PC-3 (cell line): Measurements from ENCODE around the gene IL23R.

Experiments
- EZH2 ChIP-seq: fragments of 300-600 bp; sonication (generic); IDR thresholded peaks from one replicate; pipeline ENCODE4 v1.6.1; 2017; ENCODE audit warnings: antibody characterized with exemption, mild to moderate bottlenecking, low read length; ENCODE audit not compliant: unreplicated experiment
- EZH2phosphoT487 ChIP-seq: fragments of 300-600 bp; sonication (generic); IDR thresholded peaks from 2 replicates; pipeline ENCODE4 v1.6.1; 2018; ENCODE audit warnings: mild to moderate bottlenecking, antibody characterized with exemption, low read length, borderline replicate concordance
- TF ChIP-seq, protein P1 (sequence below): fragments of 300-600 bp; sonication (generic); conservative IDR thresholded peaks from 2 replicates; pipeline ENCODE4 v1.5.1; 2017; ENCODE audit warnings: antibody characterized with exemption, low read depth, mild to moderate bottlenecking, low read length

DNA sequence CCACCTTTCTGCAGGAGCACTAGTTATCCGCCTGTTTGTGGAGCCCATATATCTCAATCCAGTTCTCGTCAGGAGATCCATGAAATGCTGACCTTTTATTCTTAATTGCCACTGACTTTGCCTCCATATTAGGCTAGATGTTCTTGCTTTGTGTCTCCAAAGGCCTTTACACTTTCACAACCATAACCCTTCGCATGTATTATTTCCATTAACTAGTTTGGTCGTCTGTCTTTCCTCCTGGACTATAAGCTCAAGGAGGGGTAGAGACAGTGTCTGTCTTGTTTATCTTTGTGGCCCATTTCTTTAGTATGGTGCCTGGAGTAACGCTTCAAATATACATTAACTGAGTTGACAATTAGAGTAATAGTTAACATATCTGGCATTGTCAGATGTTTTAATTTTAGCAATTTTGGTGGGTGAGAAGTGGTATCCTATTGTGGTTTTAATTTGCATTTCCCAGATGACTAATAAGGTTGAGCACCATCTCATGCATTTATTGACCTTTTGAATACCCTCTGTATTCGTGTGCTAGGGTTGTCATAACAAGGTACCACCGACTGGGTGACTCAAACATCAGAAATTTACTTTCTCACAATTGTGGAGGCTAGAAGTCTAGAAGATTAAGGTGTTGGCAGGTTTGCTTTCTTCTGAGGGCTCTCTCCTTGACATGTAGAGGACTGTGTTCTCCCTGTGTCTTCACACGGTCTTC is 119.7 kb downstream of the IL23R start:
- TF ChIP-seq, protein P1, sequence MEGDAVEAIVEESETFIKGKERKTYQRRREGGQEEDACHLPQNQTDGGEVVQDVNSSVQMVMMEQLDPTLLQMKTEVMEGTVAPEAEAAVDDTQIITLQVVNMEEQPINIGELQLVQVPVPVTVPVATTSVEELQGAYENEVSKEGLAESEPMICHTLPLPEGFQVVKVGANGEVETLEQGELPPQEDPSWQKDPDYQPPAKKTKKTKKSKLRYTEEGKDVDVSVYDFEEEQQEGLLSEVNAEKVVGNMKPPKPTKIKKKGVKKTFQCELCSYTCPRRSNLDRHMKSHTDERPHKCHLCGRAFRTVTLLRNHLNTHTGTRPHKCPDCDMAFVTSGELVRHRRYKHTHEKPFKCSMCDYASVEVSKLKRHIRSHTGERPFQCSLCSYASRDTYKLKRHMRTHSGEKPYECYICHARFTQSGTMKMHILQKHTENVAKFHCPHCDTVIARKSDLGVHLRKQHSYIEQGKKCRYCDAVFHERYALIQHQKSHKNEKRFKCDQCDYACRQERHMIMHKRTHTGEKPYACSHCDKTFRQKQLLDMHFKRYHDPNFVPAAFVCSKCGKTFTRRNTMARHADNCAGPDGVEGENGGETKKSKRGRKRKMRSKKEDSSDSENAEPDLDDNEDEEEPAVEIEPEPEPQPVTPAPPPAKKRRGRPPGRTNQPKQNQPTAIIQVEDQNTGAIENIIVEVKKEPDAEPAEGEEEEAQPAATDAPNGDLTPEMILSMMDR: no peak
- no peak for TF ChIP-seq EZH2
- TF ChIP-seq EZH2phosphoT487: no peak
